ENCODE measurements around the gene KLHL10. TPM values are rescaled to one million over a fixed set of nuclear protein-coding genes. Genes with fewer than 3 reads are reported as not detected.

The KLHL10 gene
- total and polyA plus RNA-seq, 2 experiments from 2014 or later = 0.43 TPM; not detected in 1

- 89% methylated on average over 21 of the region's 24 CpGs for WGBS (ENCODE audit: low lambda C conversion rate, missing lambda C conversion rate)
Observed at GRCh38 chr17:41803049-41804020, 34.3 kb upstream of the KLHL10 start.

GRCh38 chr17:41806685-41807445 is 30.8 kb upstream of the KLHL10 start:
- peaks cover 30% of the 10 kb centered on the region for H3K79me2 ChIP-seq
- peaks cover 7% of the 10 kb centered on the region for H4K20me1 ChIP-seq (ENCODE audit: insufficient read depth, poor library complexity, severe bottlenecking)
- H3K4me3 ChIP-seq = no peak overlapping the region
- no peaks in the 10 kb centered on the region for H3K9me3 ChIP-seq (ENCODE audit: low read depth)
- H3K4me2 ChIP-seq = no peak overlapping the region
- H3K27me3 ChIP-seq = no peaks in the 10 kb centered on the region
- peaks cover 16% of the 10 kb centered on the region for H3K4me1 ChIP-seq (ENCODE audit: insufficient read depth)
- DNase-seq (ENCODE audit: low spot score) = no peak
- 88% methylated on average over 8 of the region's 8 CpGs for WGBS (ENCODE audit: low lambda C conversion rate, missing lambda C conversion rate)
- no peak overlapping the region for H2AFZ ChIP-seq
- H3K9me2 ChIP-seq (replicated peaks; ENCODE audit: insufficient read depth) = no peaks in the 10 kb centered on the region
- H3K36me3 ChIP-seq (replicated peaks; ENCODE audit: insufficient read depth, low read depth) = no peaks in the 10 kb centered on the region
- no peak overlapping the region for H3K27ac ChIP-seq
- TF ChIP-seq, protein P1, sequence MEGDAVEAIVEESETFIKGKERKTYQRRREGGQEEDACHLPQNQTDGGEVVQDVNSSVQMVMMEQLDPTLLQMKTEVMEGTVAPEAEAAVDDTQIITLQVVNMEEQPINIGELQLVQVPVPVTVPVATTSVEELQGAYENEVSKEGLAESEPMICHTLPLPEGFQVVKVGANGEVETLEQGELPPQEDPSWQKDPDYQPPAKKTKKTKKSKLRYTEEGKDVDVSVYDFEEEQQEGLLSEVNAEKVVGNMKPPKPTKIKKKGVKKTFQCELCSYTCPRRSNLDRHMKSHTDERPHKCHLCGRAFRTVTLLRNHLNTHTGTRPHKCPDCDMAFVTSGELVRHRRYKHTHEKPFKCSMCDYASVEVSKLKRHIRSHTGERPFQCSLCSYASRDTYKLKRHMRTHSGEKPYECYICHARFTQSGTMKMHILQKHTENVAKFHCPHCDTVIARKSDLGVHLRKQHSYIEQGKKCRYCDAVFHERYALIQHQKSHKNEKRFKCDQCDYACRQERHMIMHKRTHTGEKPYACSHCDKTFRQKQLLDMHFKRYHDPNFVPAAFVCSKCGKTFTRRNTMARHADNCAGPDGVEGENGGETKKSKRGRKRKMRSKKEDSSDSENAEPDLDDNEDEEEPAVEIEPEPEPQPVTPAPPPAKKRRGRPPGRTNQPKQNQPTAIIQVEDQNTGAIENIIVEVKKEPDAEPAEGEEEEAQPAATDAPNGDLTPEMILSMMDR (IDR thresholded peaks at IDR 0.05; ENCODE audit: poor library complexity) = no peak

More at GRCh38 chr17:41803049-41804020, 34.3 kb upstream of the KLHL10 start:
- no peaks in the 10 kb centered on the region for H3K27me3 ChIP-seq
- no peaks in the 10 kb centered on the region for H3K9me2 ChIP-seq (replicated peaks; ENCODE audit: insufficient read depth)
- no peaks in the 10 kb centered on the region for H3K9me3 ChIP-seq (ENCODE audit: low read depth)
- no peaks in the 10 kb centered on the region for H3K36me3 ChIP-seq (replicated peaks; ENCODE audit: insufficient read depth, low read depth)
- H3K4me3 ChIP-seq = no peak overlapping the region
- H4K20me1 ChIP-seq (ENCODE audit: insufficient read depth, poor library complexity, severe bottlenecking) = no peaks in the 10 kb centered on the region
- peak; percentile 6 for DNase-seq (ENCODE audit: low spot score)
- no peak overlapping the region for H3K4me2 ChIP-seq
- H3K27ac ChIP-seq = no peak overlapping the region
- H2AFZ ChIP-seq = no peak overlapping the region
- peaks cover under 1% of the 10 kb centered on the region for H3K79me2 ChIP-seq
- peaks cover 21% of the 10 kb centered on the region for H3K4me1 ChIP-seq (ENCODE audit: insufficient read depth)
- TF ChIP-seq, protein P1 (IDR thresholded peaks at IDR 0.05; ENCODE audit: poor library complexity) = no peak
- no peak for TF ChIP-seq EZH2phosphoT487 (IDR thresholded peaks at IDR 0.05; ENCODE audit: low read depth, severe bottlenecking, unreplicated experiment)
- TF ChIP-seq EZH2 (IDR thresholded peaks at IDR 0.05; ENCODE audit: borderline replicate concordance) = no peak

- H3K9me3 ChIP-seq (ENCODE audit: low read depth) = no peaks in the 10 kb centered on the region
- H3K9me2 ChIP-seq (replicated peaks; ENCODE audit: insufficient read depth) = no peaks in the 10 kb centered on the region
- peak overlapping the region; percentile 98 for H3K27ac ChIP-seq
- H3K79me2 ChIP-seq = peaks cover 58% of the 10 kb centered on the region
- peak overlapping the region; percentile 100 for H2AFZ ChIP-seq
- H3K4me2 ChIP-seq = peak overlapping the region; percentile 95
- peak; percentile 51 for DNase-seq (ENCODE audit: low spot score)
- H3K4me3 ChIP-seq = peak overlapping the region; percentile 100
- H3K4me1 ChIP-seq (ENCODE audit: insufficient read depth) = peaks cover 16% of the 10 kb centered on the region
- TF ChIP-seq, protein P1 (IDR thresholded peaks at IDR 0.05; ENCODE audit: poor library complexity) = no peak
- TF ChIP-seq EZH2phosphoT487 (IDR thresholded peaks at IDR 0.05; ENCODE audit: low read depth, severe bottlenecking, unreplicated experiment) (no peak), EZH2 (IDR thresholded peaks at IDR 0.05; ENCODE audit: borderline replicate concordance) (no peak)
- no peaks in the 10 kb centered on the region for H3K36me3 ChIP-seq (replicated peaks; ENCODE audit: insufficient read depth, low read depth)
- peaks cover 7% of the 10 kb centered on the region for H4K20me1 ChIP-seq (ENCODE audit: insufficient read depth, poor library complexity, severe bottlenecking)
- H3K27me3 ChIP-seq = no peaks in the 10 kb centered on the region
- WGBS (ENCODE audit: low lambda C conversion rate, missing lambda C conversion rate) = 26% methylated on average over 43 of the region's 58 CpGs
Observed at GRCh38 chr17:41810659-41811548, 26.7 kb upstream of the KLHL10 start.
